Right ventricle myocardium superior (tissue), 1 donor: ENCODE data around the gene SLFN12L. TPM values are rescaled to one million over a fixed set of nuclear protein-coding genes. Genes with fewer than 3 reads are reported as not detected.
"Not testable (repeated sequence)": the region's sequence is repeated elsewhere in the genome, so short reads cannot be mapped to it uniquely, and the experiment has no call there.

ENCODE experiments used
- ATAC-seq: fragments of 200-7000 bp; cut with Tn5 transposase; one replicate; pipeline ENCODE4 v1.9.1; 2020; ENCODE audit warnings: mild to moderate bottlenecking; ENCODE audit not compliant: poor library complexity
- DNase-seq: peaks from one replicate; pipeline ENCODE4 v3.0.0-alpha.2; 2020
- intact Hi-C: fragments of 100-400 bp; cut with DNase I; formaldehyde crosslinking; loops from one replicate; pipeline ENCODE4 v1.11.2; 2022
- total RNA-seq: library from RNA; stranded (reverse); fragmentation: NEBNext Ultra II Directional; extraction: Animal tissue kit (Norgen Biotek cat#: 25700); gene quantifications from one replicate; pipeline ENCODE4 v1.2.1, GENCODE V29; 2021
- donor health status: DM: no; HTN: yes; CAD: no; lungs with severe emphysema.

The SLFN12L gene
- total RNA-seq, 1 donor from 2014 or later = 0.19 TPM

DNA sequence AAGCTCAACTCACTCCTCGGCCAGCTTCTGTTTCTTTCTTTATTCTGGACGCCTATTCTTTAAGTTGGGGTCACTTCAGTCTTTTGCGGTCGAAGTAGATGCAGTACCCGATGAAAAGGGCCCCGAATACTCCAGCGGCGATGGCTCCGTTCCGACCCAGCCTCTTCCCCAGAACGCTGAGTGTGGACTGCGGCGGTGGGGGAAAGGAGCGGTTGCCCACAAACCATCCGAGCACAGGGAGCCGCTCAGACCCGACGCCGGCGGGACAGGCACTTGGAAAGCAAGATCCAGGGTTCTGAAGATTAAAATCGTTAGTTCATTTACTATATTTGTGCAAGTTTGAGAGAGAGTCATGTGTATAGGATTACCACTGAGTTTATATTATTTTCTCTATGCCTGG is 22.5 kb downstream of the SLFN12L start:
- ATAC-seq (no peak), DNase-seq (no peak)
- intact Hi-C loops = no loop called here

DNA sequence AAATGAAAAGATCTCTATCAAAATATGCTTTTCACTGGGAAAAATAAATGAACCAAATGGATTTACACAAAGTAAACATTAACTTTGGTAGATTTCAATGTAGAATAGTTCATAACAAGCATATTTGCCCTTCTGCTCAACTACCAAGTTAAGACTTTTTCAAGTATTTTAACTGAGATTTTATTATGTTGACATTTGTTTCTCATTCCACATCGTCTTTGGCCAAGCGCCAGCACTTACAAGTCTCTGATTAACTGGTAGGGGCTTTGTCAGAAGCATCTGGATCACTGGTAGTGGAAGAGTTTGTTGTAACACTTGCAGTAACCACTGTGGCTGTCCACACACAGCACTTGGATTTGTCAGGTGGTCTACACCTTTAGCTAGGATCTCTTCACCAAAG is 22.9 kb downstream of the SLFN12L start:
- ATAC-seq (no peak), DNase-seq (no peak)
- intact Hi-C loops = no loop called here

DNA sequence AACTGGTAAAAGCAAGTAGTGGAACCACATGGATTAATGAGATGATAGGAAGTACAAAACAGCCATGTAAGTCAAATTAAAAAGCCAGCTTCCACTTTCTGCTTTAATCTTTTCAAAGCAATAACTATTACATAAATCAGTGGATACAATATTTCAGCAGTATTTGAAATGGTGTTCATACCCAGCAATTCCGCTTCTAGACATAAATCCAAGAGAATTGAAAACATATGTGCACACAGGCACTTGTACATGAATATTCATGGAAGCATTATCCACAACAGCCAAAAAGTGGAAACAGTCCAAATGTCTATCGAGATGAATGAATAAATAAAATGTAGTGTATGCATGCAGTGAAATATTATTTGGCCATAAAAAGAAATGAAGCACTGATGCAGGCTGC is 27.4 kb downstream of the SLFN12L start:
- ATAC-seq (no peak), DNase-seq (no peak)
- intact Hi-C loops = no loop called here

DNA sequence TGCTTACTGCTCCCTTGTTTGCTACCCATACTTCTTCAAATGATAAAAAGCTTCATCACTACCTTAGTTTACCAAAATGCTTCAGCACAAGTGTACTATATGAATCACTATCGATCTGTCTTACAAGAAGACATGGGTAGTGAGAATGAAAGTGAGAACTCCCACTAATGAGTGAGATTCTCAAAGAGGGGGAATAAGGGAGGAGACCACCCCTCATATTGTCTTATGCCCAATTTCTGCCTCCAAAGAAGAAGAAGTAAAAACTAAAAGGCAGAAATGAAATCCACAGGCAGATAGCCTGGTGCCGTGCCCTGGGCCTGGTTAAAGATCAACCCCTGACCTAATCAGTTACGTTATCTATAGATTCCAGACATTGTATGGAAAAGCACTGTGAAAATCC is 29.8 kb downstream of the SLFN12L start:
- DNase-seq, intact Hi-C loops, ATAC-seq: not testable (repeated sequence)

DNA sequence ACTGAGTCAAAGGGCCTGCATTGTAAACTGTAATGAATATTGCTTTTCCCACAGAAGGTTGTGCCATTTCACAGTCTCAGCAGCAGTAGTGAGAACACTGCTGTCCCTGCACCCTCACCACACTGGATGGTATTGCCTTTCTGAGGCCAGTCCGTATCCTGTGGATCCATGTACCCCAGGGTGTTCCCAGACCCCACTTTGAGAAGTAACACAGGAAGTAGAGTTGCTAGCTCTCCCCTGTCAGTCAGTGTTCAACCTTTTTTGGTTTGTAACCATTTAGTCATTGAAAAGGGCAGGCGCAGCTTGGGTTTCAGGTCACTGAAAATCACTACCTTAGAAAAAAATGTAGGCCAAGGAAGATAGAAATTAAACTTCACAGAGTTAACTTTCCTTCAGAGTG is 37.9 kb downstream of the SLFN12L start:
- ATAC-seq = no peak
- DNase-seq = no peak
- intact Hi-C loops = no loop called here

DNA sequence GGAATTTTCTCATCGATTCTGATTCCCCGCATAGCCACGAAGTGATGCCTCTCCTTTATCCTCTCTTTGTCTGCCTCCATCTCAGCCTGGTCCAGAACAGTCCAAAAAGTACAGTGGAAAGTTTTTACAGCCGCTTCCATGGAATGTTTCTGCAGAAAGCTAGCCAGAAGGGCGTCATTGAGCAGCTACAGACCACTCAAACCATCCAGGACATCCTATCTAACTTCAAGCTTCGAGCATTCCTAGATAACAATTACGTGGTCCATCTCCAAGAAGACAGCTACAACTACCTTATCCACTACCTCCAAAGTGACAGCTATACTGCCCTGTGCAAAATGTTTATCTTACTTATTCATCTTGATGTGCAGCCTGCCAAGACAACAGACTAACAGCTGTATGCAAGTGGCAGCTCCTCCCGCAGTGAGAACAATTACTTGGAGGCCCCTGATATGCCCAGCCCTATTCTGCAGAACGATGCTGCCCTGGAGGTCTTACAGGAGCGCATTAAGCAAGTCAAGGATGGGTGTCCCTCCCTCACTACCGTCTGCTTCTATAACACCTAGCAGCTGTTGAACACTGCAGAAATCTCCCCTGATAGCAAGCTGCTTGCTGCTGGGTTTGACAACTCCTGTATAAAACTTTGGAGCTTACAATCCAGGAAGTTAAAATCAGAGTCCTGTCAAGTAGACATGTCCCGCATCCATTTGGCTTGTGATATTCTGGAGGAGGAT is 38.9 kb downstream of the SLFN12L start:
- intact Hi-C loops = no loop called here
- DNase-seq = no peak
- no peak for ATAC-seq

DNA sequence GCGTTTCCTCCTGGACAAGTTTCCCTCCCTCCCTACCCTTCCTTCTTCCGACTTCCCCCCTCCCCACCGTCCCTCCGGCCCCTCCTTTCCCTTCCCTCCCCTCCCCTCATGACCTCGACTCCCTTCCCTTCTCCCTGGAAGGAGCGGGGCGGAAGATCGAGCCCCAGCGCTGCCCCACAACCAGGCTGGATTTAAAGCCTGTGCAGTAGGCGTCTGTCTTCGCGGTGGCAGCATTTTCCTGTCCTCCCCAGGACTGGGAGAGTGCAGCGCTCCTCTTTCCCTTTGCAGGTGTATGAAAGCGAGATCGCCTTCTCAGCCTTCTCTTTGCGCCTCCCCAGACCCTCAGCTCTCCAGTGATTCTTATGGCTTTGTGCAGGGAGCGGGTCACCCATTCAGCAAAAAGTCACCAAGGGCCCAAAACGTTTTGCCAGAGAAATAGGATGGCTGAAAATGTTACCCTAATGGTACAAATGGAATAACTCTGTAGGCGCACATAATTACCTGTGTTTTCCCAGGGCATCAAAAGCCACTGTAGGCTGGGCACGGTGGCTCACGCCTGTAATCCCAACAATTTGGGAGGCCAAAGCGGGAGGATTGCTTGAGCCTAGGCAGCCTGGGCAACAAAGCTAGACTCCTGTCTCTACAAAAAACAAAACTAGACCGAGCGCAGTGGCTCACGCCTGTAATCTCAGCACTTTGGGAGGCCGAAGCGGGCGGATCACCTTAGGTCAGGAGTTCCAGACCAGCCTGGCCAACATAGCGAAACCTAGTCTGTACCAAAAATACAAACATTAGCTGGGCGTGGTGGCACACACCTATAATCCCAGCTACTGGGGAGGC is 40.8 kb downstream of the SLFN12L start:
- intact Hi-C loops = no loop called here
- DNase-seq (no peak), ATAC-seq (no peak)

DNA sequence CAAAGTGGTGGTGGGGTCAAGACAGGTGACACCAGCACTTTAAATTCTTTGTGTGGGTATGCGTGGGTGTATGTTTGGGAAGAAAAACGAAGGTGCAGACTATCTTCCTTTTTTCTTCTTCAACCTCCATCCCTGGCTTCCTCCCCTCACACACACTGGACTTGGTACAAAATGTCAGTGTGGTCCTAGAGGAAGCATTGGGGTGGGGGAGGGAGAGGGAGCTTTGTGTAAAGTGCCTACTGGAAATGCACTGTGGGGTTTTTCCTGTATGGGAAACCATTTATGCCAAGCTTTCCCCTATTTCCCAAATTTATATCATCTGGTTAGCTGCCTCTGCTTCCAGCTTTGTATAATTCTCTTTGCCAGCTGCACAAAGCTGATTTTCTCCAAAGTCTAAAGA is 44.4 kb downstream of the SLFN12L start:
- DNase-seq (no peak), ATAC-seq (no peak)
- intact Hi-C loops = no loop called here

DNA sequence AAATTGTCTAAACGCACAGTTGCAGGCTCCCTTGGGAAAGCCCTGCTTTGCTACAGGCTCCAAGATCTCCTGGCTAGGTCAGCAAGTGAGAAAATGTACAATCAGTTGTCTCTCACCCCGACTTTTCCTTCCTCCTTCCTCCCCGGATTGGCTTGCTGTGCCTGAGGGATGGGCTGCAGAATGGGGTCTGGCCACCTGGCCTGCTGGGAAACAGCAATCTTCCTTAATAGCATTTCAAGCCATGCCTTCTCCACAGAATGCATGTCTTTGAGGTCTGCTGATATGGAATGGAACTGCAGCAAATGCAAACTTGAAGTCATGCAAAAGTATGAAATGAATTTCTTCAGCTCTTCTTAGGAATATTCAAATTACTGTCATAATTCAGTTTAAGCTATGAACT is 46.1 kb downstream of the SLFN12L start:
- ATAC-seq (no peak), DNase-seq (no peak)
- intact Hi-C loops = no loop called here

DNA sequence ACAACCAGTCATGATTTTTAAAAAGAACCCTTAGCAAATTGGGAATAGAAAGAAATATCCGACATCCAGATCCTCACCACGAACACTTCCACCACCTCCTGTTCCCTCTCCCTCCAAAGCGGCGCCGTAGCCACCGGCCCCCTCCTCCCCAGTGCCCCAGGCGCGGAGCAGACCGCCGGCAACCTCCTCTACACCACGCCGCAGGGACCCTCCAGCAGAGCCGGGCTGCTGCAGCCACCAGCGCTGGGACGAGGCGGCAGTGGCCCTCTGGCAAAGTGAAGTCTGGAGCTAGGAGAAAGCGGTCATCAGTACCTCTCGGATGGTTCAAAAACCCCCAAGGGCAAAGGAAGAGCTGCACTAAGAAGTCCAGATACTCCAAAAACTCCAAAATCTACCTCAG is 47.5 kb downstream of the SLFN12L start:
- ATAC-seq = no peak
- intact Hi-C loops = loop anchor here (10.0 kb wide), 2 partner anchors 55 to 65 kb away; no protein-coding TSS in a partner anchor
- DNase-seq = no peak

DNA sequence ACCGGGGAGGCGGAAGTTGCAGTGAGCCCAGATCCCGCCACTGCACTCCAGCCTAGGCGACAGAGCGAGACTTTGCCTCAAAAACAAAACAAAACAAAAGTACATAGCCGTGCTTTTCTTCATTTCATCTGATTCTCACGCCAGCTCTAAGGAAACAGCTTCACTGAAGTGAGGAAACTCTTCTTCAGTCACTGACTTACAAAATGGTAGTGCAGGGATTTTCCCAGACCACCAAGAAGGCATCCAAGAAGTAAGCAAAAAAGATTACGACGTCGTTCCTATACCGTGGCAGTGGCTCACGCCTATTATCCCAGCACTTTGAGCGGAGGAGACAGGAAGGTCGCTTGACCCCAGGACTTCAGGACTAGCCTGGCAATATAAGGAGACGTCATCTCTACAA is 48.5 kb downstream of the SLFN12L start:
- ATAC-seq (no peak), DNase-seq (no peak)
- intact Hi-C loops = loop anchor here (10.0 kb wide), 2 partner anchors 56 to 64 kb away; no protein-coding TSS in a partner anchor

DNA sequence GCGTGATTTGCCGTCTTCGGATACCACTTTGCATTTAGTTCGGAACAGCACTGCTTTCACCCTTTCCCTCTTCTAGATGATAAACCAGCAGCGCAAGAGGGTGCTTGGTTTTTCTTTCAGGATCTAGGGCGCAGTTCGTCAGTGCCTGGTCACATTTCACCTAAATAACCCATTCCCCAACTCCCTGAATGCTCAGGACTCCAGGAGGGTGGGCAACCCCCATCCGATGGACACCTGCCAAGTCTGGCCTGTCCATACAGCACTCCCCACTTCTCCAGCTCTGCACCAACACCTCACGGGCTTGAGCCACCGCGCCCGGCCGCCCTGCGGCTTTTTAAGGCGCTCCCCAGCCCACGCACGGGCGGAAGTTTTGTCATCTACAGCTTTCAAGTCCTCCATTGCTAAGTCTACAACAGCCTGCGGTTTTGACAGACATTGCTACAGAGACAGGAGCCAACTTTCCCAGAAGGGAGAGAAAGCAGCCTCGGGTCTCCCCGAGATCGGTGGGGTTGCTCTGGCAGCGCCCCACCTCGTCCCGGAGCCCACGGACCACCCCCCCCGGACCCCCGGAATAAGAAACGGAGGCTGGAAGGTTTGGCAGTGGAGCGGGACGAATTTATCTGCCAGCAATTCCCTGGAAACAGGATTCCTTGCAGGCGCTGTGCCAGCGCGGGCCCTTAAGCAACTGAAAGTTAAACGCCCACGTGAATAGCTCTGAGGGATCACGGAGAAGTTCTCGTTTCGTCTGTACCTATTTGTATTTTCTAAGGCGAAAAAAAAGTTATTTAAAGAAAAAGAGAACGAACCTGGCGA is 50.4 kb downstream of the SLFN12L start:
- ATAC-seq = peak; percentile 69
- DNase-seq = peak; percentile 73
- intact Hi-C loops = loop anchor here (10.0 kb wide), 2 partner anchors 58 to 62 kb away; no protein-coding TSS in a partner anchor

DNA sequence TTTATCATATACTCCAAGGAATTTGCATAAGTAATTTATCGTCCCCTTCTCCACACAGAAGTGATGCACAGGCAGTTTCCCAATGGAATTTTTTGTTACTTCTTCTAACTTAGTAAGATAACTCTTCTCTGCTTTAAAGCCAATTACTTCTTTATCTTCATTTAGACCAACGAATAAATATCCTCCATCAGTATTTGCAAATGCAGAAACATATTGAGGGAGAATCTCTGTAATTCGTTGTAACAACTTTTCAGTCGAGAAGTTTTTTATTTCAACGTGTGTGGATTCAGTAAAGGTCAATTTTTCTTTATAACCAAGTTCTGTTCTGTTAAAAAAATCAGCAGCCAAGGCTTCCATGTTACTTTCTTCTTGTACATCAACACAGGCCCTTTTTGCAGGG is 58.2 kb downstream of the SLFN12L start:
- DNase-seq (no peak), ATAC-seq (no peak)
- intact Hi-C loops = no loop called here

DNA sequence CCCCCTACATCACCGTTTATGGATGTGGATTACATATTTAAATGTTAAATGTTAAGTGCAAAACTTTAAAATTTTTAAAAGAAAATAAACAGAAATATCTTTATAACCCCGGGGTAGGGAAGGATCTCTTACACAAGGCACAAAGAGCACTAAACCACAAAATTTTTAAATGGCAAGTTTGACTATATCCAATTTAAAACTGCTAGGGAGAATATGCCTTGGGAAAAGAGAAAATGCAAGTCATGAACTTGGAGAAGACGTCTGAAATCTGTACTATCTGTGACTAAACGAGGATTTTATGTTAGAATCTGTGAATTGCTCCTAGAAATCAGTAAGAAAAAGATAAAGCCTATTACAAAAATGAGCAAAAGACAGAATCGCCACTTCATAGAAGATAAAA is 60.2 kb downstream of the SLFN12L start:
- intact Hi-C loops = no loop called here
- ATAC-seq (no peak), DNase-seq (no peak)

DNA sequence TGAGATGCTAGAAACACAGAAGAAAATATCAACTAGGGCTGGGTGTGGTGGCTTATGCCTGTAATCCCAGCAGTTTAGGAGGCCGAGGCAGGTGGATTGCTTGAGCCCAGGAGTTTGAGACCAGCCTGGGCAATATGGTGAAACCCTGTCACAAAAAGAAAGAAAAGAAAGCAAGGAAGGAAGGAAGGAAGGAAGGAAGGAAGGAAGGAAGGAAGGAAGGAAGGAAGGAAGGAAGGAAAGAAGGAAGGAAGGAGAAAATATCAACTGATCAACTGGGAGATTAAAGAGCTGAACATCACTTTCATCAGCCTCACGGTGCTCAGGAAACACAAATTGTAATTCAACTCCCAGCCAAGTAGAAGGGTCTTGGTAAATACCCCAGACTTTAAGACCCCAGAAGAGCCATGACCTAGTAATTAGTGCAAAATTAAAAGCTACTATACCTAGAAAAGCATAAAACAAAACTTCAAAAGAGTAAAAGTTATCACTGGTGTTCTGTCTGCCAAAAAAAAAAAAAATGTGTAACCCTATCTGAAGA is 61.1 kb downstream of the SLFN12L start:
- intact Hi-C loops = no loop called here
- ATAC-seq (no peak), DNase-seq (no peak)

DNA sequence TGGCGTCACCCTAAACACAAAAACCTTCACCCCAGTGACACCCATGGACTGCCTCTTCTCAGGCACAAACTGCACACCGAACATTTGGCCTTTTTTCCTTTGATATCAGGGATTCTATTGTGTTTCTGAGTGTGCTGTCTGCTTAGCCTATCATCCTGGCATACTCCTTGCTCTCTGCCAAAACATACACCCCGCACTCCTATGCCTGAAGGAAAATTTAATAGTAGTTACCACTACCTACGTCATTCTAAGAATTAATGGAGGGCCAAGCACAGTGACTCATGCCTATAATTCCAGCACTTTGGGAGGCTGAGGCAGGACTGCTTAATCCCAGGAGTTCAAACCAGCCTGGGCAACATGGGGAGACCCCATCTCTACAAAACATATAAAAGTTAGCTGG is 69.0 kb downstream of the SLFN12L start:
- ATAC-seq (no peak), DNase-seq (no peak)
- intact Hi-C loops = no loop called here

DNA sequence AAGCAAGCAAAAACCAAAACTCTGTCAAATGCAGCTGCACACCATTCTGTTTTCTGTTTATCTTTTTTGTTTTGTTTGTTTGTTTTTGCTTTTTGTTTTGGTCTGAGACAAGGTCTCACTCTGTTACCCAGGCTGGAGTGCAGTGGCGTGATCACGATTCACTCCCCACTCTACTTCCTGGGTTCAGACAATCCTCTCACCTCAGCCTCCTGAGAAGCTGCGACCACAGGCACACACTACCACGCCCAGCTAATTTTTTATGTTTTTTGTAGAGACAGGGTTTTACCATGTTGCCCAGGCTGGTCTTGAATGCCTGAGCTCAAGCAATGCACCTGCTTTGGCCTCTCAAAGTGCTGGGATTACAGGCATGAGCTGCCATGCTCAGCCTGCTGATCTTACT is 69.7 kb downstream of the SLFN12L start:
- intact Hi-C loops = no loop called here
- DNase-seq (no peak), ATAC-seq (no peak)

DNA sequence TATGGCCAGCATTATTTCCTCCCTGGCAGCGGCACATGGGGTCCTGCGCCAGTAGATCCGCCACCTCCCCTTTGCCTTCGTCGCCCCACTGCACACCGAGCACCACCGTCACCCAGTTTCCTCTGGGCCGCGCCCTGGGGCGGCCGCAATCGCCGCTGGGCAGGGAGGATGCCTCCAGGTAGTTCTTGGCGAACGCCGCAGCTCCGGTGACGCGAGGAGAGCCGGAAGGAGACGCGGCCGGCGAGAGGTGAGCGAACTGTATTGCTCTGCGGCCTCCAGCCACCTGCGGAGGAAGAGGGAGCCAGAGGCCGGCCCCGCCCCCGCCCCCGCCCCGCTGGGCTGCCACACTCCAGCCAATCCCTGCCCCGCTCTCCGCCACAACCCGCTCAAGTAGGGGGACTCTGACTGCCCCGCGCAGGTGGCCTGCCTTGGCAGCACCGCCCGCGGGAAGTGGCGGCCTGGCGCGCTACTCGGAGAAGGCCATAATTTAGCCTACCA is 77.1 kb downstream of the SLFN12L start:
- intact Hi-C loops = no loop called here
- DNase-seq (peak; percentile 49), ATAC-seq (no peak)

DNA sequence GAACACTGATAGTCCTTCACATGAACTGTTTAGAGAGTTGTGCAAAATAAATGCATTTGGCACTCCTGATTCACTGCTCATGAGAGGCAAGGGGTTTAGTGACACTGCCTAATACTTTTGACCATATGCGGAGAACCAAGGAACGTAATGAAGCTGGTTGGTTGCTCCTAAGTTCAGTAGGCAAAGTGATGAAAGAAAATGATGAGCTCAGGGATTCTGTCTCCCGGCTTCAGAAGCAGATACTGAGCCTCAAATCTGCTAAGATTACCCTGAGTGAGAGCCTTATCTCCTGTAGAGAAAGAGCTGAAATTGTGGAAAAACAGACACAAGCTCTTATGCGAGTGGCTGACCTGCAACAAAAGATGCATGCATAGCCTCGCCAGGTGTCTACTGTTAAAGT is 83.4 kb downstream of the SLFN12L start:
- intact Hi-C loops, ATAC-seq, DNase-seq: not testable (repeated sequence)
